Gastroesophageal sphincter (tissue), 3 donors: ENCODE data around the gene ABO.

ENCODE experiments used
- CTCF ChIP-seq, 4 experiments: fragments of 200-600 bp in 2 of 4; fragments of 450-650 bp in 2 of 4; sonication (generic) in 1 of 4; IDR thresholded peaks; one replicate each; pipeline ENCODE4 v1.5.1; 2017 to 2019; ENCODE audit warnings: antibody characterized with exemption in 4 of 4, mild to moderate bottlenecking in 2 of 4, moderate library complexity in 2 of 4
- POLR2A ChIP-seq, 2 donors: fragments of 450-650 bp; IDR thresholded peaks; one replicate each; pipeline ENCODE4 v1.6.1; 2017; ENCODE audit warnings: antibody characterized with exemption in 2 of 2, mild to moderate bottlenecking in 2 of 2, moderate library complexity in 1 of 2

- TF ChIP-seq POLR2A (IDR thresholded peaks at IDR 0.05) (no peak), CTCF (IDR thresholded peaks at IDR 0.05) (no peak)
Measured at GRCh38 chr9:133237035-133237731, 37.8 kb downstream of the ABO start.
